Measurements from ENCODE around the gene DPYSL5.

DPYSL5 gene

GRCh38 chr2:26900831-26901321, 52.9 kb downstream of the DPYSL5 start:
- no peak overlapping the region for H3K4me3 ChIP-seq (ENCODE audit: low read depth, low read length, poor library complexity, severe bottlenecking)
- H3F3A ChIP-seq (ENCODE audit: insufficient read depth, low read length): no peaks in the 10 kb centered on the region
- H3K4me1 ChIP-seq (ENCODE audit: insufficient read depth, low read length, severe bottlenecking): no peaks in the 10 kb centered on the region
- no peaks in the 10 kb centered on the region for H3K79me2 ChIP-seq (ENCODE audit: insufficient read depth, low read length)
- no peaks in the 10 kb centered on the region for H3K9me2 ChIP-seq (ENCODE audit: low read depth, low read length)
- no peaks in the 10 kb centered on the region for H3K36me3 ChIP-seq (ENCODE audit: insufficient read depth, low read length)
- no peak for TF ChIP-seq CTCF (IDR thresholded peaks at IDR 0.05; ENCODE audit: low read length)
- no peak for TF ChIP-seq EZH2 (IDR thresholded peaks at IDR 0.05; ENCODE audit: borderline replicate concordance, low read length)
- H2AFZ ChIP-seq (ENCODE audit: low read length): no peak overlapping the region
- no peaks in the 10 kb centered on the region for H4K20me1 ChIP-seq (ENCODE audit: insufficient read depth, low read length)
- no peak overlapping the region for H3K27ac ChIP-seq (ENCODE audit: low read depth, low read length, poor library complexity, severe bottlenecking)
- H3K9me3 ChIP-seq (ENCODE audit: low read length): no peaks in the 10 kb centered on the region
- no peak overlapping the region for H3K9ac ChIP-seq (ENCODE audit: low read length)
- H3K4me2 ChIP-seq (ENCODE audit: low read length): no peak overlapping the region
- H3K27me3 ChIP-seq (ENCODE audit: insufficient read depth, low read length): 0 out of 2 replicates have a peak, but pooled peaks cover 3% of the 10 kb centered on the region

DNA sequence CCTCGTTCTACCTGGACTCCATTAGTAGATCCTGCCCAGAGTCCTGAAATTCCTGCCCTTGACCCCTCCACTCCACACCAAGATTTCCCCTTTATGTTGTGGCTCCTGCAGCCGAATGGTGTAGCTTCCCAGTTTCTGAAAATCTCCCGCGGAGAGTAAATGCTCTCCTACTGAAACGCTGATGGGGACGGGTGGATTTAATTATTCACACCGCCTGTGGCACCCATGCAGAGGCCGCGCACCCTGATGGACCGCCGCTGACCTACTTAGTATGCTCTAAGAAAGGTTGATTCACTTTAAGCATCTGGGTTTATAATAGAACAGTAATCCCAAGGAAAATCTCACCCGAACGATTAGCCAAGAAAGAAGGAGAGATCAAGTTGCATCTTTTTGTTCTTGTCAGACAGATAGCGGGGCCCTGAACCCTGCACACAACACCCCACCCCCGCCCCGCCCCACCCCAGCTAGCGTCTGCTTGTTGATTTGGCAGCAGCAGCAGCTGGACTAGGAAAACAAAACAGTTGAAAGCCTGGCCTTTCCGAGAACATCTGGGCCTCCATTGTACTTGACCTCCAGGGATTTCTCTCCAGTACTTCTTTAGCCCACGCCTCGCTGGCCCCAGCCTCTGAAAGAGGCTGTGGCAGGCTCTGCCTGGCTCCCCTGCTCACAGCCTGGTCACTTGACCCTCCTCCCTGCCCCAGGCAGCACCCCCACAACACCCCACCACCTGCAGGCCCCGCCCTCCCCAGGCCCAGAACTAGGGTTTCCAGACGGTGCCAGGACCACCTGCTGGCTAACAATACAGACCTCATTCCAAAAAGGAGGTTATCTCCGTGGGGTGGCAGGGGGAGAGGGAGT, 53.6 kb downstream of the DPYSL5 start:
- H3F3A ChIP-seq (ENCODE audit: insufficient read depth, low read length): no peaks in the 10 kb centered on the region
- no peaks in the 10 kb centered on the region for H3K4me1 ChIP-seq (ENCODE audit: insufficient read depth, low read length, severe bottlenecking)
- H3K9me2 ChIP-seq (ENCODE audit: low read depth, low read length): no peaks in the 10 kb centered on the region
- 0 out of 2 replicates have a peak, but pooled peaks cover 3% of the 10 kb centered on the region for H3K27me3 ChIP-seq (ENCODE audit: insufficient read depth, low read length)
- no peak overlapping the region for H3K4me2 ChIP-seq (ENCODE audit: low read length)
- no peak overlapping the region for H2AFZ ChIP-seq (ENCODE audit: low read length)
- H3K9me3 ChIP-seq (ENCODE audit: low read length): no peaks in the 10 kb centered on the region
- no peaks in the 10 kb centered on the region for H3K36me3 ChIP-seq (ENCODE audit: insufficient read depth, low read length)
- H3K27ac ChIP-seq (ENCODE audit: low read depth, low read length, poor library complexity, severe bottlenecking): no peak overlapping the region
- H3K4me3 ChIP-seq (ENCODE audit: low read depth, low read length, poor library complexity, severe bottlenecking): no peak overlapping the region
- H3K79me2 ChIP-seq (ENCODE audit: insufficient read depth, low read length): no peaks in the 10 kb centered on the region
- TF ChIP-seq EZH2 (IDR thresholded peaks at IDR 0.05; ENCODE audit: borderline replicate concordance, low read length): no peak
- no peak for TF ChIP-seq CTCF (IDR thresholded peaks at IDR 0.05; ENCODE audit: low read length)
- no peaks in the 10 kb centered on the region for H4K20me1 ChIP-seq (ENCODE audit: insufficient read depth, low read length)
- no peak overlapping the region for H3K9ac ChIP-seq (ENCODE audit: low read length)

DNA sequence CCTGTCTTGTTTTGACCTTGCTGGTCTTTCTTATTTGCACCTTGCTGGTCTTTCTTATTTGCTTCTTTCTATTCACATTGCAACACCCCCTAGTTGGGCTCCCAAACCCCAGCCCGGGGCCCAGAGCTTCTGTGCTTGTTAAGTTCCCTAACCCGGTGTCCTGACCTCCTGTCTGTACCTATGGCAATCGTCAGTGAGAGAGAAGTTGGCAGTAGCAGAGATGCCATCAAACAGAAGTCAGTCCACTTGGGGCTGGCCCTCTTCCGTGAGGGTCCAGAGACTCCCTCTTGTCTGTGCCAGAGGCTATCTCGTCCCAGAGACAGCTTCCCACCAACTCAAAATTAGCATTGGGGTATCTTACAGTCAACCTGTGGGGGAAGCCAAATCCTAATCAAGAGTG, 55.7 kb downstream of the DPYSL5 start:
- H2AFZ ChIP-seq (ENCODE audit: low read length): no peak overlapping the region
- H3F3A ChIP-seq (ENCODE audit: insufficient read depth, low read length): no peaks in the 10 kb centered on the region
- no peaks in the 10 kb centered on the region for H3K27me3 ChIP-seq (ENCODE audit: insufficient read depth, low read length)
- no peaks in the 10 kb centered on the region for H4K20me1 ChIP-seq (ENCODE audit: insufficient read depth, low read length)
- H3K79me2 ChIP-seq (ENCODE audit: insufficient read depth, low read length): no peaks in the 10 kb centered on the region
- no peaks in the 10 kb centered on the region for H3K9me3 ChIP-seq (ENCODE audit: low read length)
- no peak for TF ChIP-seq CTCF (IDR thresholded peaks at IDR 0.05; ENCODE audit: low read length)
- no peak for TF ChIP-seq EZH2 (IDR thresholded peaks at IDR 0.05; ENCODE audit: borderline replicate concordance, low read length)
- no peaks in the 10 kb centered on the region for H3K36me3 ChIP-seq (ENCODE audit: insufficient read depth, low read length)
- no peak overlapping the region for H3K4me3 ChIP-seq (ENCODE audit: low read depth, low read length, poor library complexity, severe bottlenecking)
- H3K4me2 ChIP-seq (ENCODE audit: low read length): no peak overlapping the region
- no peaks in the 10 kb centered on the region for H3K9me2 ChIP-seq (ENCODE audit: low read depth, low read length)
- H3K27ac ChIP-seq (ENCODE audit: low read depth, low read length, poor library complexity, severe bottlenecking): no peak overlapping the region
- H3K4me1 ChIP-seq (ENCODE audit: insufficient read depth, low read length, severe bottlenecking): no peaks in the 10 kb centered on the region
- no peak overlapping the region for H3K9ac ChIP-seq (ENCODE audit: low read length)
